Memory B cell (primary cell): ENCODE results near the gene CORO6.

ENCODE experiments used
- ATAC-seq: fragments of 150-1000 bp; cut with Tn5 transposase; 2 replicates; pipeline ENCODE4 v1.10.0; 2021; ENCODE audit warnings: low read depth, mild to moderate bottlenecking, moderate library complexity
- DNase-seq, 2 donors: peaks; one replicate each; pipeline ENCODE4 v3.0.0; 2022; ENCODE audit warnings: low spot score in 2 of 2
- H3K27ac Mint-ChIP-seq: one replicate; pipeline ENCODE4 v1.8.0; 2022; ENCODE audit warnings: mild to moderate bottlenecking, moderate library complexity, mixed read lengths
- H3K27me3 Mint-ChIP-seq: one replicate; pipeline ENCODE4 v1.8.0; 2022; ENCODE audit warnings: mixed read lengths
- H3K36me3 Mint-ChIP-seq: one replicate; pipeline ENCODE4 v1.8.0; 2022; ENCODE audit warnings: mild to moderate bottlenecking, mixed read lengths
- H3K4me1 Mint-ChIP-seq: one replicate; pipeline ENCODE4 v1.8.0; 2022; ENCODE audit warnings: mixed read lengths
- H3K4me3 Mint-ChIP-seq: one replicate; pipeline ENCODE4 v1.8.0; 2022; ENCODE audit warnings: mild to moderate bottlenecking, moderate library complexity, mixed read lengths
- H3K9me3 Mint-ChIP-seq: one replicate; pipeline ENCODE4 v1.8.0; 2022; ENCODE audit warnings: mixed read lengths

CORO6 gene

GRCh38 chr17:29595107-29595942, 27.4 kb downstream of the CORO6 start:
- Mint-ChIP-seq H3K27me3 (no peaks in the 10 kb centered on the region), H3K4me1 (peaks cover 22% of the 10 kb centered on the region), H3K36me3 (no peaks in the 10 kb centered on the region), H3K9me3 (no peaks in the 10 kb centered on the region), H3K4me3 (peak overlapping the region; percentile 72), H3K27ac (no peak overlapping the region)
- DNase-seq (no peak), ATAC-seq (no peak)

DNA sequence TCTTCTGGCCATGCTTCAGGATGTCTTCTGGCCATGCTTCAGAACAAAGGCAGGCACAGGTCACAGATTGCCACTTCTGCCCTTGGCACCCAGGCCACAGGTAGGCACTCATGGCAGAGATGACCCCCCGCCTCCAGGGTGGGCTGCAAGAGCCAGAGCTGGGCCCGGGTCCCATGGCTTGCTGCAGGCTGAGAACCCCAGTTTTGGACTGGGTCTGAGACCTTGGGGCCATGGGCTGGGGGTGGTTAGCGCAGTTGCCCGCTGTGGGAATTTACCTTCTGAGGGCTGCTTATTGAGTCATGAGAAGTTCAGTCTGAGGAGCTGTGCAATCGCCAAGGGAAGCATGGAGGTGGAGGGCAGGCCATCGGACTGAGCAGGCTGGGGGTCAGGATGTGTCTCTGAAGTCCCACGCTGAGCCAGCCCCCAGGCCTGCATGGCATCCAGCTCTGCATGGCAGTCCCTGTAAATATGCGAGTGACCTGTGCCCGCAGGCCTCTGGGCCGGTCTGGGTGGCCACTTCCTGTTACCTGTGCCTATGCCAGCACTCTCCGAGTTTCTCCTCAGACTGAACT, 28.1 kb downstream of the CORO6 start:
- Mint-ChIP-seq H3K27me3 (no peaks in the 10 kb centered on the region), H3K4me1 (peaks cover 28% of the 10 kb centered on the region), H3K36me3 (no peaks in the 10 kb centered on the region), H3K27ac (no peak overlapping the region), H3K4me3 (peak overlapping the region; percentile 72), H3K9me3 (no peaks in the 10 kb centered on the region)
- ATAC-seq (no peak), DNase-seq (no peak)

DNA sequence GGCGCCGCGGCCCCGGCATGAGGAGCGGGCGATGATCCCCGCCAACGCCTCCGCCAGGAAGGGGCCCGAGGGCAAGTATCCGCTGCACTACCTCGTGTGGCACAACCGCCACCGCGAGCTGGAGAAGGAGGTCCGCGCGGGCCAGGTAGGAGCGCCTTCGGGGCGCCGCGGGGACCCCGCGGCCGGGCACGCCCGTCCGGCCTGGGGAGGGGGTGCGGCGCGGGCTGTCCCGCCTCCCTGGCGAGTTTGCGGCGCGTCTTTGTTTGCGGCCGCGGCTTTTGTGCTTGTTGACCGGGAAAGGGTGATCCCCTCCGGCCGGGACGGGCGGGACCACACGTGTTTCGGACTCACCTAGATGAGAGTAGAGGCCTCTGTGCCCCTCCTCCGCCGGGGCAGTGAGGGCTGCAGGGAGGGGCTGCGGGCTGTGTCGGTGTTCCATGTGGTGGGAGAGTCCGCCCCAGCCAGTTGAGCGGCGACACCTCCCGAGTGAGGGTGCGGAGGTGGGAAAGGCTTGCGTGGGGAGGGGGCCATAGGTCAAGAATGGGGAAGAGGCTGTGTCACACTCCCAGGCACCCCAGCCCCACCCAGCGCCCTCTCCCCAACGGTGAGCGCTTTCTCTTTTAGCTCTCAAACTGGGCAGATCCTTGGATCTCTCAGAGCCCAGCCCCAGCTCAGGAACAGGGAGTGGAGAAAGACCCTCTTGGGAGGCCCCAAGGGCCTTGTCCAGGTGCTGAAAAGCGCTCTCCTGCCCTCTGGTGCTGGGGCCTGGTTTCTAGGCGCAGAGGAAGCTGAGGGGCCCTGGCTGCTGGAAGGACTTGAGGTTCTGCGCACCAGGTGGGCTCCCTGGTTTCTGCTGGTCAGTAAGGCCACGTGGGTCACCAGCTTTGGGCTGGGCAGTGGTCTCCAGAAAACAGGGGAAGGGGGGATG, 28.9 kb downstream of the CORO6 start:
- Mint-ChIP-seq H3K4me1 (peaks cover 28% of the 10 kb centered on the region), H3K27ac (no peak overlapping the region), H3K36me3 (no peaks in the 10 kb centered on the region), H3K4me3 (peak overlapping the region; percentile 82), H3K9me3 (no peaks in the 10 kb centered on the region), H3K27me3 (no peaks in the 10 kb centered on the region)
- DNase-seq (no peak), ATAC-seq (no peak)

- Mint-ChIP-seq H3K4me1 (peaks cover 35% of the 10 kb centered on the region), H3K27me3 (no peaks in the 10 kb centered on the region), H3K27ac (no peak within 1 kb of the TSS), H3K4me3 (peak within 1 kb of the TSS; percentile 91), H3K9me3 (no peaks in the 10 kb centered on the region), H3K36me3 (no peaks in the 10 kb centered on the region)
- DNase-seq (peak in 1 of 2 donors; percentile 59), ATAC-seq (no peak)
These were observed 29.7 kb downstream of the CORO6 start, which contains the start of gene ANKRD13B for GRCh38 chr17:29592850-29593551. TSS of gene ANKRD13B (plus strand) at chr17:29593132. CDS start at chr17:29593622, 490 bp downstream.

- Mint-ChIP-seq H3K27ac (no peak overlapping the region), H3K4me3 (peak overlapping the region; percentile 91), H3K9me3 (no peaks in the 10 kb centered on the region), H3K27me3 (no peaks in the 10 kb centered on the region), H3K4me1 (peaks cover 40% of the 10 kb centered on the region), H3K36me3 (no peaks in the 10 kb centered on the region)
- DNase-seq (peak; percentile 78 to 91), ATAC-seq (peak; percentile 46)
These were observed 30.7 kb downstream of the CORO6 start for GRCh38 chr17:29591737-29592608.

GRCh38 chr17:29591146-29591736, 31.5 kb downstream of the CORO6 start:
- DNase-seq (no peak), ATAC-seq (peak; percentile 11)
- no peaks in the 10 kb centered on the region for H3K36me3 Mint-ChIP-seq
- H3K27ac Mint-ChIP-seq = no peak overlapping the region
- H3K9me3 Mint-ChIP-seq = no peaks in the 10 kb centered on the region
- peak overlapping the region; percentile 91 for H3K4me3 Mint-ChIP-seq
- no peaks in the 10 kb centered on the region for H3K27me3 Mint-ChIP-seq
- H3K4me1 Mint-ChIP-seq = peaks cover 44% of the 10 kb centered on the region

- H3K4me3 Mint-ChIP-seq = peak overlapping the region; percentile 91
- no peaks in the 10 kb centered on the region for H3K36me3 Mint-ChIP-seq
- DNase-seq = no peak
- no peak overlapping the region for H3K27ac Mint-ChIP-seq
- peaks cover 44% of the 10 kb centered on the region for H3K4me1 Mint-ChIP-seq
- no peaks in the 10 kb centered on the region for H3K9me3 Mint-ChIP-seq
- no peaks in the 10 kb centered on the region for H3K27me3 Mint-ChIP-seq
- no peak for ATAC-seq
These were observed 32.1 kb downstream of the CORO6 start for GRCh38 chr17:29590411-29591145.

DNA sequence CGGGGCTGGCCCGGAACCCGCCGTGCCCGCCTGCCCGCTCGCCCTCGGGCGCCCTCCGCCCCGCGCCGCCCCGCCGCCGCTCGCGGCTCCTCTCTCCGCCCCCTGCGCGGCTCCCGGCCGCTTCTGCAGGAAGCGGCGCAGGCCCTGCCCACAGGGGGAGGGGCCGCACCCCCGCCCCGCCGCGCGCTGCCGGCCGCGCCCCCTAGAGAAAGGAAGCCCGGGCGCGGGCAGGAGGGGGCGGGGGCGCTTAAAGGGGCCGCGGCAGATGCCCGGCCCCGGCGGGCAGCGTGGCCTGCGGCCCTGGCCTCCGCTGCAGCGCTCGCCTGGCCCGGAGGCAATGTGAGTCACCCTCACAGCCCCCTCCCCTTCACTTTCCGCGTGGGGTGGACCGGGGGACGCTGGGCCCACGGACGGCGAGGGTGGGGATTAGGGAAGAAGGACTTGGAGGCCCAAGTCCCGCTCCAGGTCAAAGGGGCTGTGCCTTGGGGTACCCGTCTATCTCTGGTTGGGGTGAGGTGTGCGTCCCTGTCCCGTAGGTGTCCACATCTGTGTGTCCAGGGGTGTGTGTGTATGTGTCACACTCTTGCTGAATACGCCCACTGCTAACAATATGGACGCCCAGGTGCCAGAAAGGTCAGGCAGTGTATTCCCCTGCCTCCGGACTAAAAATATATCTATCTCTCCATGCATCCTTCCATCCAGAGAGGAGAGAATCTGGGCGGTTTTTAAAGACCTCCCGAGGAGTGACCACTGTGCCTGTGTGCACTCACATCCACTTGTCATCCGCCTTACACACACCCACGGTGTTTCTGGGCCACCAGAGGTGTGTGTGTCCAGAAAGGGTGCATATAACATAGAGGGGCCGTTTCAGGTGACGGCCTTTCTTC, 32.9 kb downstream of the CORO6 start, which contains the start of gene GIT1:
GIT1 (minus strand) TSS at position 125 of the 887 bp plus-strand sequence. CDS start 270 bp downstream, outside the sequence.
- peak; percentile 78 for ATAC-seq
- H3K36me3 Mint-ChIP-seq = no peaks in the 10 kb centered on the region
- H3K27me3 Mint-ChIP-seq = no peaks in the 10 kb centered on the region
- peak; percentile 73 to 75 for DNase-seq
- peaks cover 48% of the 10 kb centered on the region for H3K4me1 Mint-ChIP-seq
- H3K27ac Mint-ChIP-seq = peak within 1 kb of the TSS; percentile 76
- H3K4me3 Mint-ChIP-seq = peak within 1 kb of the TSS; percentile 91
- no peaks in the 10 kb centered on the region for H3K9me3 Mint-ChIP-seq

- peak overlapping the region; percentile 89 for H3K4me3 Mint-ChIP-seq
- ATAC-seq = peak; percentile 14
- peak overlapping the region; percentile 76 for H3K27ac Mint-ChIP-seq
- H3K4me1 Mint-ChIP-seq = peaks cover 56% of the 10 kb centered on the region
- H3K36me3 Mint-ChIP-seq = no peaks in the 10 kb centered on the region
- peak in 1 of 2 donors; percentile 39 for DNase-seq
- no peaks in the 10 kb centered on the region for H3K9me3 Mint-ChIP-seq
- no peaks in the 10 kb centered on the region for H3K27me3 Mint-ChIP-seq
These were observed 33.9 kb downstream of the CORO6 start for GRCh38 chr17:29588562-29589411.

DNA sequence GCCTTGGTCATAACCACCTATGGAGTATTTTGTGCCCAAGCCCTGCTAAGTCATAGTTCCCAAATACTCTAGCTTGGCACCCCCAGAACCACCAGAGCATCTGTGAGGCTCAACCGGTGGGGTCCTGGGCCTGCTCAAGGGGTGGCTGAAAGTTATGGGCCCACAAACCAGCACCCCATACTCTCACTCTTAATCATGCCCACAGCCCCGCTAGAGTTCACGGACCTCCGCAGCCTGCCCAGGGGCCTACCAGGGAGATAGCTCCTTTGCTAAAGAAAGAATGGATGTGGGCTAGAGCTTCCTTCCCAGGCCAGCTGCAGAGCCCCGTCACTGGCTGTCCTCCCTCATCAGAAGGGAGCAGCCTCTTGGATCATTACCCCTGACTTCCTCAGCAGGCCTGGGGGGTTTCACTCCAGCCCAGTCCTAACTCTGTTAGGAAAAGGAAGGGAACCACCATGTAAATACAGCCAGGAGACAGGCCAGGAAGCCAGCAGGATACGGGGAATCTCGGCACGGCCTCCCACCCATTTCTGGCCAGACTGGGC, 34.6 kb downstream of the CORO6 start:
- H3K27ac Mint-ChIP-seq = peak overlapping the region; percentile 76
- DNase-seq (no peak), ATAC-seq (no peak)
- H3K4me3 Mint-ChIP-seq = peak overlapping the region; percentile 89
- H3K9me3 Mint-ChIP-seq = no peaks in the 10 kb centered on the region
- peaks cover 58% of the 10 kb centered on the region for H3K4me1 Mint-ChIP-seq
- H3K36me3 Mint-ChIP-seq = no peaks in the 10 kb centered on the region
- no peaks in the 10 kb centered on the region for H3K27me3 Mint-ChIP-seq
